Measurements from ENCODE around the gene HIBCH. TPM values are rescaled to one million over a fixed set of nuclear protein-coding genes. Genes with fewer than 3 reads are reported as not detected.

Gene HIBCH
- total RNA-seq, 1 donor from 2014 or later = 4.7 TPM

DNA sequence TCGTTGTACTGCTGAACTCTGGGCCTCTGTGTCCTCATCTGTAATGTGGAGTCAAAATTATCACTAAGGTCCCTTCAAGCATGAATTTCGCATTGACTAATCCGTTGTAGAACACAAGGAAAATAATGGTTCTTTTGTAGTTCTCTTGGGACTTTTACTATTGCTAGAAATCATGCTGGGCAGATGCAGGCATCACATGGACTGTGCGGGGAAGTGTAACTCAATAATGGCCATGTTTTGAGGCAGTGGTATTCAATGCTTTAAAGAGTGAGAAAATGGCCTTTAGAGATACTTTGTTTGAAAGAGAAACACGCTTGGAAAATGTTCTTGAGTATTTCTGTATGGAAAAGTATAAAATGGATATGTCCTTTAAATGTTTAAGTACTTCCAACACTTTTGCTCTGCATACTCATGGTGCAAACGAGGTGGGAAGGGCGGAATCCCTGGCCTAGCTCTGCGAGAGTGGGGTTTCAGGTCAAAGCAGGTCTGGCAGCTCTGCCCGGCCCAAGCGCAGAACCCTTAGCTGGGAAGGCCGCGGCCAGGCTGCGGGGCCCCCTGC, 139.8 kb downstream of the HIBCH start:
- DNase-seq (ENCODE audit: low read depth) (no peak), FAIRE-seq (no peak)
- peak overlapping the region; percentile 59 for H3K4me3 ChIP-seq (ENCODE audit: low read depth, low read length)
- TF ChIP-seq, protein P1, sequence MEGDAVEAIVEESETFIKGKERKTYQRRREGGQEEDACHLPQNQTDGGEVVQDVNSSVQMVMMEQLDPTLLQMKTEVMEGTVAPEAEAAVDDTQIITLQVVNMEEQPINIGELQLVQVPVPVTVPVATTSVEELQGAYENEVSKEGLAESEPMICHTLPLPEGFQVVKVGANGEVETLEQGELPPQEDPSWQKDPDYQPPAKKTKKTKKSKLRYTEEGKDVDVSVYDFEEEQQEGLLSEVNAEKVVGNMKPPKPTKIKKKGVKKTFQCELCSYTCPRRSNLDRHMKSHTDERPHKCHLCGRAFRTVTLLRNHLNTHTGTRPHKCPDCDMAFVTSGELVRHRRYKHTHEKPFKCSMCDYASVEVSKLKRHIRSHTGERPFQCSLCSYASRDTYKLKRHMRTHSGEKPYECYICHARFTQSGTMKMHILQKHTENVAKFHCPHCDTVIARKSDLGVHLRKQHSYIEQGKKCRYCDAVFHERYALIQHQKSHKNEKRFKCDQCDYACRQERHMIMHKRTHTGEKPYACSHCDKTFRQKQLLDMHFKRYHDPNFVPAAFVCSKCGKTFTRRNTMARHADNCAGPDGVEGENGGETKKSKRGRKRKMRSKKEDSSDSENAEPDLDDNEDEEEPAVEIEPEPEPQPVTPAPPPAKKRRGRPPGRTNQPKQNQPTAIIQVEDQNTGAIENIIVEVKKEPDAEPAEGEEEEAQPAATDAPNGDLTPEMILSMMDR (IDR thresholded peaks at IDR 0.05; ENCODE audit: insufficient read depth, low read length, severe bottlenecking) = no peak
- no peaks in the 10 kb centered on the region for H3K36me3 ChIP-seq (ENCODE audit: control insufficient read depth, insufficient read depth, low read length)
- no peaks in the 10 kb centered on the region for H3K27me3 ChIP-seq (ENCODE audit: control insufficient read depth, insufficient read depth, low read length)

DNA sequence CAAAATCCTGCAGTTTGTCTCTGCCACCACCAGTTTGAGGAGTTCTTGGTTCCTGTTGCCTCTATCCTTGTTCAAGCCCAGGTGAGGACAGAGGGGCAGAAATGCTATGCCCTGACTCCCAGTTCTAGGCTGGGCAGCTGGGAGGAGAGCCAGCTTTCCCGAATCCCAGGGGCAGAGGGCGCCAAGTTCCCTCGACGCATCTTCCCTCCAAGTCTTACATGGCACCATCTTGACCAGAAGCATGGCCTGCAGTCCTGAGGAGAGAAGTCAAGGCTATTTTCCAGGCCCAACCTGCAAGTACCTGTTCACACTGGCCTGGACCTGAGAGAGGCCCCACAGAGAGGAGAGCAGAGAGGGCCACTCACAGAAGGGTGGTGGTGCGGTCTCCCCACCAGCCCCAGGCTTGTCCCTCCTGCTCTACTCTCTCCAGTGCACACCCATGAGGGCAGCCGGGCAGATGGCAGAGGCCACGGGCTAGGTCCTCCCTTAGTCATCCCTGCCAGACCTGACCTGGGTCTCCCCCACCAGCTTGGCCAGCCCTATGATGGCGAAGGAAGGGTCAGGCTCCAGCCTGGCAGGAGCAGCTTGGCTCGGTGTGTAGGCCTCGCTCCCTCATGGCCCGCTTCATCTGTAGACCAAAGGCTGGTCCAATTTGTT, 141.4 kb downstream of the HIBCH start:
- FAIRE-seq = no peak
- no peaks in the 10 kb centered on the region for H3K27me3 ChIP-seq (ENCODE audit: control insufficient read depth, insufficient read depth, low read length)

DNA sequence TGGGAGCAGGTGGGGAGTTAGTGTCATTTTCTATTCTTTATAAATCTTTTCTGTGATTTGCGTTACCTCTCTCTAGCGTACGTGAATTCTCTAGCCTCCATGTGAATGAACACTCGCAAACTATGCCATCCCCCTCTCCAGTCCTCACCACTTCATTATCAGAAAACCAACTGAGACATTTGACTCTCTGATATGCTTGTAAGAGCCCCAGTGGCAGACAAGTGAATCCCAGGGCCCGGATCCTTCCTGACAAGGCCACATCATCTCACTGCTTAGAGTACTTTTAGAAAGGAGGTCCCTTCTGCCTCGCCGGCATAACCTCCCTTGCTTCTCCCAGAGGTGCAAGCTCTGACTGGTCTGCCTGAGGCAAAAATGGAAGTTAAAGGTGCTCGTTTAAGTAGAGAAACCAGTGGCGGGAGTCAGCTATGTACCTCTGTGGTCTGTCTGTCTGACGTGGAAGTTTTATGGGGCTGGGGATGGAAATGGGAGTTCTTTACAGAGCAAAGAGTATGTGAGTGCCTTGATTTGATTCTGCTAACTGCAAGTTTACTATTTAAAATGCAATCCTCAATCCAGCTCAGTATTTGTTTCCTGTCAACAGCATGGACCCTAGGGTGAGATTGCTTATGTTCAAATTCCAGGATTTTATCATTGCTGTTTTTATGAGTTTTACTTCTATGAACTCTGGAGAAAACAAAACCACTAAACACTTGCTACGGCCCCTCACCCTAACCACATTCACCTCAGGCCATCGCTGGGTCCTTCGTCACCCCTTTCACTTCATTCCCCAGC, 142.2 kb downstream of the HIBCH start:
- FAIRE-seq = no peak

More for the DNA sequence above, 141.4 kb downstream of the HIBCH start:
- H3K4me3 ChIP-seq (ENCODE audit: low read depth, low read length) = no peak overlapping the region
- H3K36me3 ChIP-seq (ENCODE audit: control insufficient read depth, insufficient read depth, low read length) = no peaks in the 10 kb centered on the region
- TF ChIP-seq, protein P1 (IDR thresholded peaks at IDR 0.05; ENCODE audit: insufficient read depth, low read length, severe bottlenecking) = no peak
- DNase-seq (ENCODE audit: low read depth) = no peak

DNA sequence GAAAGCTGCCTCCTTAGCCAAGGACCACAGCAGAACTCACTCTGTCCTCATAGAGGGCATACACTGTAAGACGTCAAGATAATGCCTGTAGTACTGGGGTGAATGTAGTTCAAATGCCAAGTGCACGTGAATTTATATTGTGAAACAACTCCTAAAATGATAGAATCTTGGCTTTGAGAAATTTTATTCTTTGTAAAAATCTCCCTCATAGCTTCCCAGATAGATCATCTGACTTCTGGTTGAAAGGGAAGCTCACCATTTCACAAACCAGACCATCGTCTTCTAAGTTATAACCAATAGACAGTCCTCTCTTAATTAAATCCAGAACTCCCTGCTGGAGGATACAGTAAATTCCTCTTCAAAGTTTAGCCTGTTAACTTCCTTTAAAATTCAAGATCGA, 146.2 kb downstream of the HIBCH start:
- H3K4me3 ChIP-seq (ENCODE audit: low read depth, low read length) = no peak overlapping the region
- H3K27me3 ChIP-seq (ENCODE audit: control insufficient read depth, insufficient read depth, low read length) = no peaks in the 10 kb centered on the region
- FAIRE-seq = no peak
- H3K36me3 ChIP-seq (ENCODE audit: control insufficient read depth, insufficient read depth, low read length) = no peaks in the 10 kb centered on the region
- DNase-seq (ENCODE audit: low read depth) = no peak
- TF ChIP-seq, protein P1 (IDR thresholded peaks at IDR 0.05; ENCODE audit: insufficient read depth, low read length, severe bottlenecking) = no peak

More for the DNA sequence above, 142.2 kb downstream of the HIBCH start:
- TF ChIP-seq, protein P1 (IDR thresholded peaks at IDR 0.05; ENCODE audit: insufficient read depth, low read length, severe bottlenecking) = no peak
- no peak overlapping the region for H3K4me3 ChIP-seq (ENCODE audit: low read depth, low read length)
- no peaks in the 10 kb centered on the region for H3K36me3 ChIP-seq (ENCODE audit: control insufficient read depth, insufficient read depth, low read length)
- H3K27me3 ChIP-seq (ENCODE audit: control insufficient read depth, insufficient read depth, low read length) = no peaks in the 10 kb centered on the region
- no peak for DNase-seq (ENCODE audit: low read depth)

DNA sequence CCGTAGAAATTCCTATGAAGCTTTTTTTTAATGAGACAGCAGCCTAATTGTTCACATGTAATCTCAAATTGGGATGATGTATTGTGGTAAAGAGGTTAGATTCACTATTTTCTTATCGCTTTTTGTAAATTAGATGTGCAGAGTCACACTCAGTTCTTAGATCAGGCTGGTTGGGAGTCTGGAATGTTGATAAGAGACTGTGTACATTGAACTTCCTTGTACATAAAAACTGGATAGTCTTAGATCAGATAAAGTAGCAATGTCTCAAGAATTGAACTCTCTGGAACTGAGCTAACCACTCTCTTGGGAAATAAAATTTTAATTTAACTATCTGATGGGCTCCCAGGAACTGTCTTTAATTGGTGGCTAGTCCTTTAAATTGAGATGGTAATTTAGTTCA, 149.0 kb downstream of the HIBCH start:
- TF ChIP-seq, protein P1 (IDR thresholded peaks at IDR 0.05; ENCODE audit: insufficient read depth, low read length, severe bottlenecking) = no peak
- DNase-seq (ENCODE audit: low read depth) (no peak), FAIRE-seq (no peak)
- Histone ChIP-seq H3K4me3 (ENCODE audit: low read depth, low read length) (no peak overlapping the region), H3K36me3 (ENCODE audit: control insufficient read depth, insufficient read depth, low read length) (no peaks in the 10 kb centered on the region), H3K27me3 (ENCODE audit: control insufficient read depth, insufficient read depth, low read length) (no peaks in the 10 kb centered on the region)
